Ishikawa (cell line): ENCODE data around the gene CST6.

Source experiments
- MAX ChIP-seq: IDR thresholded peaks from 2 replicates; pipeline ENCODE4 v1.6.1; 2012
- RAD21 ChIP-seq: IDR thresholded peaks from 2 replicates; pipeline ENCODE4 v1.6.1; 2012; ENCODE audit warnings: low read depth

DNA sequence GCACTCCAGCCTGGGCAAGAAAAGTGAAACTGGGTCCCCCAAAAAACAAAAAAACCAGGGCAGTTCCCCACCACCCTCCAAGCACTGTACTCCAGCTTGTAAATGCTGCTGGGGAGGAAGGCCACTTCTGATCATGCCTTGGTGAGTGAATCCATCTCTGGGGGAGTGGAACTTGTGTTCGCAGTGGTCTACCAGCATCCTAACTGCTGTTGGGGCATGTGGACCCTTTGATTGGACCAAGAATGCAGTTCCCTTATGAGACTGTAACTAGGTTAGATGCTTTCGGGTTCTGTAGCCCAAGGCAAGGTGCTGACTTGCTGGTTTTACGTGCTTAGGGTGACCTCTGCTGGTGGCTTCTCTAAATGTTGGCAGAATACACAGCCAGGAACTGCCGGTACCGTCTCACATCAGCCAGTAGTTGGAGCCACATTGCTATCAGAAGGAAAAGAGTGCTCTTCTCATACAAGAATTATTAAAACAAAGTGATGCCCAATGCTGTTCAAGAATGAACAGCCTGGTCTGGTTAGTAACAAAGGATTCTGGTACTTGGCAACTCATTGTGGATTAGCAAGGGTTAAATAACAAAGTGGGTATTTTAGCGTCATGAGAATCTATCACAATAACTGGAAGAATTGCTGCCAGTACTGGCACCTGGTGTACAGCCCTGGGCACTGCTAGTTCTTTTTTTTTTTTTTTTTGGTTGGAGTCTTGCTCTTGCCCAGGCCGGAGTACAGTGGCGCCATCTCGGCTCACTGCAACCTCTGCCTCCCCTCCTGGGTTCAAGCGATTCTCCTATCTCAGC lies 22.8 kb upstream of the CST6 start:
- peak; percentile 97 for TF ChIP-seq RAD21
- no peak for TF ChIP-seq MAX
